Measurements from ENCODE around the gene RAB9A. TPM values are rescaled to one million over a fixed set of nuclear protein-coding genes. Genes with fewer than 3 reads are reported as not detected.

Gene RAB9A
- total RNA-seq, 1 experiment from 2014 or later: 26.3 TPM

DNA sequence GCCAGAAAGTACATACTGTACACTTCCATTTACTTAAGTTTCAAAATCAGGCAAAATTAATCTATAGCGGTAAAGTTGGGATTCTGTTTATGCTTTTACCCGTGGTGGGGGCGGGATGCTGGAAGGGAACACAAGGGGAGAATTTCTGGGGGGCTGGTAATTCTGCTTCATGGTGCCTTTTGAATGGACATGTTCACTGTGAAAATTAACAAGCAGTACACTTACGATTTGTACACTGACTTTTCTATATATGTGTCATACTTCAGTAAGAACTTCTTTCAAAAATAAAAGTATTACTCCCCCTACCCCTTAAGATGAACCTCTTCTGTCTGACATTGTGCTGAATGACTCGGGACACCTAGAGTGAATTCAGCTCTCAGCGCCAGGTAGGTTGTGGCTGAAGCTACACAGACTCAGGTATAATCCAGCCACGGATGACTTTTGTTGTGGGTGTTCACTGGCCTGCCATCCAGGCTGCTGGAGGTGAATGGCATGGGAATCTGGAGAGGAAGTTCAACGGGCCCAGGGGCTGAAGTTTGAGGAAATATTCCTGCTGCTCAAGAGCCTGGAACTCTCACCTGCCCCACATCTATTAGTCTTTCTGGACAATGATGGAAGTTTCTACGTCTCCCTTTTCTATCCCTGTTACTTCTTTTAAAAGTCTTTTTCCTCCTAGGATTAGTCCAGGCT, 43.3 kb upstream of the RAB9A start:
- no peak for TF ChIP-seq ETV6 (CRISPR knock-in tag; IDR thresholded peaks at IDR 0.05)
- POLR2A ChIA-PET: no interaction called here

GRCh38 chrX:13646154-13646549, 42.8 kb upstream of the RAB9A start:
- DNase-seq (ENCODE audit: low spot score): peak; percentile 63
- Mint-ChIP-seq H3K4me1 (peaks cover 7% of the 10 kb centered on the region), H3K27me3 (ENCODE audit: low read depth) (no peaks in the 10 kb centered on the region), H3K36me3 (no peaks in the 10 kb centered on the region), H3K4me3 (no peak overlapping the region), H3K9me3 (no peaks in the 10 kb centered on the region), H3K27ac (no peak overlapping the region)
- ChIA-PET POLR2A (no interaction called here), CTCF (interaction anchor here (0.6 to 2.9 kb wide), 23 partner anchors 10 to 699 kb away, joined by 3 to 54 read pairs (median 3); partner anchors contain the start of genes EGFL6, OFD1 and TRAPPC2)
- TF ChIP-seq GABPB1 (CRISPR knock-in tag; IDR thresholded peaks at IDR 0.05) (peak; percentile 50; the same call in 1 of the 2 replicates), ZNF232 (CRISPR knock-in tag; IDR thresholded peaks at IDR 0.05) (no peak)
- ATAC-seq: peak; percentile 82

More for the DNA sequence above, 43.3 kb upstream of the RAB9A start:
- CTCF ChIA-PET: interaction anchor here (0.6 to 2.9 kb wide), 20 partner anchors 10 to 699 kb away, joined by 3 to 54 read pairs (median 4); partner anchors contain the start of gene EGFL6
- Mint-ChIP-seq H3K4me3 (no peak overlapping the region), H3K27ac (no peak overlapping the region), H3K36me3 (no peaks in the 10 kb centered on the region), H3K9me3 (no peaks in the 10 kb centered on the region), H3K27me3 (ENCODE audit: low read depth) (no peaks in the 10 kb centered on the region), H3K4me1 (peaks cover 7% of the 10 kb centered on the region)
- DNase-seq (ENCODE audit: low spot score): no peak
- peak; percentile 20 for ATAC-seq

DNA sequence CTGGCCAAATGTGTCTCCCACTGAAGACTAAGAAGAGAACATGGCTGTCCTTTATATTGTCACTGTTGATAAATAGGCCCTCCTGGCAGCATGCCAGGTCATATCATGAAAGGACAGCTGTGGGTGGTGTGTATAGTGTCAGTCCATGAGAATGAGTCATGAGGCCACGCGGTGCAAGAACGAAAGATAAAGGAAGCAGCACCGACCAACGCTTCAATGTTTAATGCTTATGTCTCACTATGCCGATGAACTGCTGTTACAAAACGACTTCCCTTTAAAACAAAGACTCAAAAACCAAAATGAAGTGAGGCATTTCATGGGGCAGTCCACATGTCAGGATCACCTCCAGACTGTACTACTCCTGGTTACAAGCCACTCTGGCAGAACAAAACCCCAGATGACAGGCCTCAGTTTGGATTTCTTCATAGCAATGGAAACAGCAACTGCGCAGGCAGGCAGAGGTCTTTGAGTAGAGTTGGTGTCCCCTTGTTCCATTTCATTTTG, 41.2 kb upstream of the RAB9A start:
- POLR2A ChIA-PET: no interaction called here
- CTCF ChIA-PET: interaction anchor here (1.0 kb wide), 1 partner anchor 141 kb away, joined by 3 read pairs; no protein-coding TSS in a partner anchor
- Mint-ChIP-seq H3K4me3 (no peak overlapping the region), H3K36me3 (no peaks in the 10 kb centered on the region), H3K27ac (peak overlapping the region; percentile 3; the same call in 1 of the 2 replicates), H3K27me3 (ENCODE audit: low read depth) (no peaks in the 10 kb centered on the region), H3K4me1 (peaks cover 7% of the 10 kb centered on the region), H3K9me3 (no peaks in the 10 kb centered on the region)
- no peak for ATAC-seq
- no peak for DNase-seq (ENCODE audit: low spot score)
- TF ChIP-seq JAZF1 (CRISPR knock-in tag; IDR thresholded peaks at IDR 0.05) (no peak), ZSCAN18 (CRISPR knock-in tag; IDR thresholded peaks at IDR 0.05) (no peak), NR3C1 (CRISPR knock-in tag; conservative IDR thresholded peaks at IDR 0.05; ENCODE audit: low read depth) (no peak), SMAD3 (CRISPR knock-in tag; IDR thresholded peaks at IDR 0.05; ENCODE audit: borderline replicate concordance) (no peak), NFE2L1 (CRISPR knock-in tag; IDR thresholded peaks at IDR 0.05) (no peak), ESRRA (CRISPR knock-in tag; IDR thresholded peaks at IDR 0.05; ENCODE audit: borderline replicate concordance) (no peak), GRHL2 (CRISPR knock-in tag; IDR thresholded peaks at IDR 0.05; ENCODE audit: insufficient replicate concordance, severe bottlenecking) (no peak), ZNF512 (CRISPR knock-in tag; IDR thresholded peaks at IDR 0.05; ENCODE audit: borderline replicate concordance) (no peak), ZNF232 (CRISPR knock-in tag; IDR thresholded peaks at IDR 0.05) (no peak), ZNF121 (CRISPR knock-in tag; IDR thresholded peaks at IDR 0.05) (no peak), PRRX2 (CRISPR knock-in tag; IDR thresholded peaks at IDR 0.05) (no peak), NFYB (CRISPR knock-in tag; conservative IDR thresholded peaks at IDR 0.05; ENCODE audit: low read depth) (no peak), ATF1 (CRISPR knock-in tag; IDR thresholded peaks at IDR 0.05) (no peak), TEAD1 (CRISPR knock-in tag; IDR thresholded peaks at IDR 0.05) (no peak), PREB (CRISPR knock-in tag; IDR thresholded peaks at IDR 0.05; ENCODE audit: borderline replicate concordance) (no peak)
- TF ChIP-seq, protein P1, sequence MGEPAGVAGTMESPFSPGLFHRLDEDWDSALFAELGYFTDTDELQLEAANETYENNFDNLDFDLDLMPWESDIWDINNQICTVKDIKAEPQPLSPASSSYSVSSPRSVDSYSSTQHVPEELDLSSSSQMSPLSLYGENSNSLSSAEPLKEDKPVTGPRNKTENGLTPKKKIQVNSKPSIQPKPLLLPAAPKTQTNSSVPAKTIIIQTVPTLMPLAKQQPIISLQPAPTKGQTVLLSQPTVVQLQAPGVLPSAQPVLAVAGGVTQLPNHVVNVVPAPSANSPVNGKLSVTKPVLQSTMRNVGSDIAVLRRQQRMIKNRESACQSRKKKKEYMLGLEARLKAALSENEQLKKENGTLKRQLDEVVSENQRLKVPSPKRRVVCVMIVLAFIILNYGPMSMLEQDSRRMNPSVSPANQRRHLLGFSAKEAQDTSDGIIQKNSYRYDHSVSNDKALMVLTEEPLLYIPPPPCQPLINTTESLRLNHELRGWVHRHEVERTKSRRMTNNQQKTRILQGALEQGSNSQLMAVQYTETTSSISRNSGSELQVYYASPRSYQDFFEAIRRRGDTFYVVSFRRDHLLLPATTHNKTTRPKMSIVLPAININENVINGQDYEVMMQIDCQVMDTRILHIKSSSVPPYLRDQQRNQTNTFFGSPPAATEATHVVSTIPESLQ (CRISPR knock-in tag; IDR thresholded peaks at IDR 0.05): no peak
- TF ChIP-seq, protein P2, sequence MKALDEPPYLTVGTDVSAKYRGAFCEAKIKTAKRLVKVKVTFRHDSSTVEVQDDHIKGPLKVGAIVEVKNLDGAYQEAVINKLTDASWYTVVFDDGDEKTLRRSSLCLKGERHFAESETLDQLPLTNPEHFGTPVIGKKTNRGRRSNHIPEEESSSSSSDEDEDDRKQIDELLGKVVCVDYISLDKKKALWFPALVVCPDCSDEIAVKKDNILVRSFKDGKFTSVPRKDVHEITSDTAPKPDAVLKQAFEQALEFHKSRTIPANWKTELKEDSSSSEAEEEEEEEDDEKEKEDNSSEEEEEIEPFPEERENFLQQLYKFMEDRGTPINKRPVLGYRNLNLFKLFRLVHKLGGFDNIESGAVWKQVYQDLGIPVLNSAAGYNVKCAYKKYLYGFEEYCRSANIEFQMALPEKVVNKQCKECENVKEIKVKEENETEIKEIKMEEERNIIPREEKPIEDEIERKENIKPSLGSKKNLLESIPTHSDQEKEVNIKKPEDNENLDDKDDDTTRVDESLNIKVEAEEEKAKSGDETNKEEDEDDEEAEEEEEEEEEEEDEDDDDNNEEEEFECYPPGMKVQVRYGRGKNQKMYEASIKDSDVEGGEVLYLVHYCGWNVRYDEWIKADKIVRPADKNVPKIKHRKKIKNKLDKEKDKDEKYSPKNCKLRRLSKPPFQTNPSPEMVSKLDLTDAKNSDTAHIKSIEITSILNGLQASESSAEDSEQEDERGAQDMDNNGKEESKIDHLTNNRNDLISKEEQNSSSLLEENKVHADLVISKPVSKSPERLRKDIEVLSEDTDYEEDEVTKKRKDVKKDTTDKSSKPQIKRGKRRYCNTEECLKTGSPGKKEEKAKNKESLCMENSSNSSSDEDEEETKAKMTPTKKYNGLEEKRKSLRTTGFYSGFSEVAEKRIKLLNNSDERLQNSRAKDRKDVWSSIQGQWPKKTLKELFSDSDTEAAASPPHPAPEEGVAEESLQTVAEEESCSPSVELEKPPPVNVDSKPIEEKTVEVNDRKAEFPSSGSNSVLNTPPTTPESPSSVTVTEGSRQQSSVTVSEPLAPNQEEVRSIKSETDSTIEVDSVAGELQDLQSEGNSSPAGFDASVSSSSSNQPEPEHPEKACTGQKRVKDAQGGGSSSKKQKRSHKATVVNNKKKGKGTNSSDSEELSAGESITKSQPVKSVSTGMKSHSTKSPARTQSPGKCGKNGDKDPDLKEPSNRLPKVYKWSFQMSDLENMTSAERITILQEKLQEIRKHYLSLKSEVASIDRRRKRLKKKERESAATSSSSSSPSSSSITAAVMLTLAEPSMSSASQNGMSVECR (CRISPR knock-in tag; IDR thresholded peaks at IDR 0.05; ENCODE audit: borderline replicate concordance): no peak
